ENCODE measurements around the gene CAMTA1.

CAMTA1 gene

DNA sequence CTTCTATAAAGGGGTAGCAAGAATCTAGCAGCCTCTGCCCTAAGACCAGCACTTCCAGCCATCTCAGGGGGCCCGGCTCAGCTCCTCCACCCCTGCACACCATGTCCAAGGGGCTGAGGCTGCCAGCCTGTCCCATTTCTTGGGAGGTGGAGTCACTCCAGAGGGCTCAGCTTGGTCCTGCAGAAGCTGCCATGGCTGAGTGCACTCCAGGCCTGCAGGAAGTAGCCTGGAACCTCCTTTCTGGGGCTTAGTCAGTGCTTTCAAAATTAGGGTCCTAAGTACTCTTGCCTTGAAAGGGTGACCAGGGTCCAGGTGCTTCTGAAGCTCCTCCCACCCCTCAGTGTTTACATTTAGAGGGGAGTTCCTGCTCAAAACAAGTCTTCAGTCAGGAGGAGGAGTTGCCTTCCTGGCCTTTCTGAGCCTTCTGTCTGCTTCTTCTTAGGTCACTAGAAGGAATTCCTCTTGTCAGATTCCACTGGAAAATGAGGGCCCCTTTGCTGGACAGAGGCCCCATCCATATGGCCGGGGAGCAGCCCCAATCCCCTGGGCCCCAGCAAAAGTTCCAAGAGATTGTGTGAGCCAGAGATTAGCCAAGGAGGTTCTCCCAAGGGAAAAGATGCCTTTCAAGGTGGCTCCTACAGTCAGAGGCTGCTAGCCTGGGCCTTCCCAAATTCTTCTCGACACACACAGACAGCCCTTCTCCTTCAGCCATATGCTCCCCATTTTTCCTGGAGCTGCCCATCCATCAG, 857.7 kb downstream of the CAMTA1 start:
- H3K36me3 ChIP-seq (ENCODE audit: control insufficient read depth, insufficient read depth, low read length): no peaks in the 10 kb centered on the region
- H3K27ac ChIP-seq (ENCODE audit: low read depth, low read length): no peak overlapping the region
- H3K4me1 ChIP-seq (ENCODE audit: control insufficient read depth, insufficient read depth, low read length): no peaks in the 10 kb centered on the region
- no peaks in the 10 kb centered on the region for H3K27me3 ChIP-seq (ENCODE audit: control insufficient read depth, insufficient read depth, low read length)
- no peaks in the 10 kb centered on the region for H3K9me3 ChIP-seq (ENCODE audit: control insufficient read depth, insufficient read depth, low read length)
- no peak overlapping the region for H3K9ac ChIP-seq (ENCODE audit: low read depth, low read length)
- no peak overlapping the region for H3K4me3 ChIP-seq (ENCODE audit: low read depth, low read length)

- Histone ChIP-seq H3K4me3 (ENCODE audit: low read depth, low read length) (no peak overlapping the region), H3K27me3 (ENCODE audit: control insufficient read depth, insufficient read depth, low read length) (no peaks in the 10 kb centered on the region), H3K9me3 (ENCODE audit: control insufficient read depth, insufficient read depth, low read length) (no peaks in the 10 kb centered on the region), H3K27ac (ENCODE audit: low read depth, low read length) (no peak overlapping the region), H3K9ac (ENCODE audit: low read depth, low read length) (no peak overlapping the region), H3K4me1 (ENCODE audit: control insufficient read depth, insufficient read depth, low read length) (no peaks in the 10 kb centered on the region), H3K36me3 (ENCODE audit: control insufficient read depth, insufficient read depth, low read length) (no peaks in the 10 kb centered on the region)
These were observed 858.3 kb downstream of the CAMTA1 start for GRCh38 chr1:7643530-7643929.

GRCh38 chr1:7644086-7644485, 858.8 kb downstream of the CAMTA1 start:
- Histone ChIP-seq H3K4me3 (ENCODE audit: low read depth, low read length) (no peak overlapping the region), H3K9me3 (ENCODE audit: control insufficient read depth, insufficient read depth, low read length) (no peaks in the 10 kb centered on the region), H3K4me1 (ENCODE audit: control insufficient read depth, insufficient read depth, low read length) (no peaks in the 10 kb centered on the region), H3K9ac (ENCODE audit: low read depth, low read length) (no peak overlapping the region), H3K27ac (ENCODE audit: low read depth, low read length) (no peak overlapping the region), H3K36me3 (ENCODE audit: control insufficient read depth, insufficient read depth, low read length) (no peaks in the 10 kb centered on the region), H3K27me3 (ENCODE audit: control insufficient read depth, insufficient read depth, low read length) (no peaks in the 10 kb centered on the region)

DNA sequence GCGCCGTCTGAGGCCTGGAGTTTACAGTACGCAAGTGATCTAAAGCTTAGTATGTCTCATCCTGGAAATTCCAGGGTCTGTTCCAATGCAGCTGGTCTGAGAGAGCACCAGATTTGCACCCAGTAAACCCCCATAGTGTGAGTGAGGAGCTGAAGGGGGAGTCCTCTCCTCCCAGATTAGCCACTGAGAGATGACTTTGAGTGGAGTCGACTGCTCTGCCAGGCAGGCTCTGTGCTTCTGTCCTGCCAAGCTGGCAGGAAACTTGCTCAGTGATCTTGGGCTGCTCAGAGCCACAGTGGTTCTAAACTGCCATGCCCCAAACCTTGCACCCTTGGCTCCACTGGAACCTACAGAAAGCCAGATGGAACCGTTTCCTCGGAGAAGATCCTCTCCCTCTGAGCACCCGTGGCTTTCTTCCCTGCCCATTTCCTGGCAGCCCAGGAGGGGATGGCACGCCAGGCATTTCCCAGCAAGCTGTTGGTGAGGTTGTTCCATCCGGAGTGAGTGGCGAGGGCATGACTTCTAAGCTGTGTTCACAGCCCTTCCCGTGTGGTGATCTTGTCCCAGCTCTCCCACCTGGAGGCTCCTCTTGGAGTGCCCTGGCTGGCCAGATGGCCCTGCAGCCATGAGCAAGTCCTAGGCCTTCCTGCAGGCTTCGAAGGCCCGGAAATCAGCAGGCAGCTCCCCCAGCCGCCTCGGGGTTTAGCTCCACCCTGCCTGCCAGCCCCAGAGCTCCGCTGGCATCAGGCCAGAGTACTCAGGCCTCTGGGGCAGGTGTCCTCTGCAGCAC, 859.9 kb downstream of the CAMTA1 start:
- no peak overlapping the region for H3K4me3 ChIP-seq (ENCODE audit: low read depth, low read length)
- H3K36me3 ChIP-seq (ENCODE audit: control insufficient read depth, insufficient read depth, low read length): no peaks in the 10 kb centered on the region
- H3K27ac ChIP-seq (ENCODE audit: low read depth, low read length): no peak overlapping the region
- no peaks in the 10 kb centered on the region for H3K9me3 ChIP-seq (ENCODE audit: control insufficient read depth, insufficient read depth, low read length)
- no peaks in the 10 kb centered on the region for H3K27me3 ChIP-seq (ENCODE audit: control insufficient read depth, insufficient read depth, low read length)
- H3K9ac ChIP-seq (ENCODE audit: low read depth, low read length): no peak overlapping the region
- H3K4me1 ChIP-seq (ENCODE audit: control insufficient read depth, insufficient read depth, low read length): no peaks in the 10 kb centered on the region

- H3K4me1 ChIP-seq (ENCODE audit: control insufficient read depth, insufficient read depth, low read length): no peaks in the 10 kb centered on the region
- no peaks in the 10 kb centered on the region for H3K9me3 ChIP-seq (ENCODE audit: control insufficient read depth, insufficient read depth, low read length)
- H3K36me3 ChIP-seq (ENCODE audit: control insufficient read depth, insufficient read depth, low read length): no peaks in the 10 kb centered on the region
- H3K4me3 ChIP-seq (ENCODE audit: low read depth, low read length): no peak overlapping the region
- no peak overlapping the region for H3K9ac ChIP-seq (ENCODE audit: low read depth, low read length)
- H3K27me3 ChIP-seq (ENCODE audit: control insufficient read depth, insufficient read depth, low read length): no peaks in the 10 kb centered on the region
- no peak overlapping the region for H3K27ac ChIP-seq (ENCODE audit: low read depth, low read length)
These were observed 860.4 kb downstream of the CAMTA1 start for GRCh38 chr1:7645751-7646048.

GRCh38 chr1:7646164-7646563, 860.9 kb downstream of the CAMTA1 start:
- Histone ChIP-seq H3K27ac (ENCODE audit: low read depth, low read length) (no peak overlapping the region), H3K9me3 (ENCODE audit: control insufficient read depth, insufficient read depth, low read length) (no peaks in the 10 kb centered on the region), H3K9ac (ENCODE audit: low read depth, low read length) (no peak overlapping the region), H3K4me3 (ENCODE audit: low read depth, low read length) (no peak overlapping the region), H3K27me3 (ENCODE audit: control insufficient read depth, insufficient read depth, low read length) (no peaks in the 10 kb centered on the region), H3K4me1 (ENCODE audit: control insufficient read depth, insufficient read depth, low read length) (no peaks in the 10 kb centered on the region), H3K36me3 (ENCODE audit: control insufficient read depth, insufficient read depth, low read length) (no peaks in the 10 kb centered on the region)

DNA sequence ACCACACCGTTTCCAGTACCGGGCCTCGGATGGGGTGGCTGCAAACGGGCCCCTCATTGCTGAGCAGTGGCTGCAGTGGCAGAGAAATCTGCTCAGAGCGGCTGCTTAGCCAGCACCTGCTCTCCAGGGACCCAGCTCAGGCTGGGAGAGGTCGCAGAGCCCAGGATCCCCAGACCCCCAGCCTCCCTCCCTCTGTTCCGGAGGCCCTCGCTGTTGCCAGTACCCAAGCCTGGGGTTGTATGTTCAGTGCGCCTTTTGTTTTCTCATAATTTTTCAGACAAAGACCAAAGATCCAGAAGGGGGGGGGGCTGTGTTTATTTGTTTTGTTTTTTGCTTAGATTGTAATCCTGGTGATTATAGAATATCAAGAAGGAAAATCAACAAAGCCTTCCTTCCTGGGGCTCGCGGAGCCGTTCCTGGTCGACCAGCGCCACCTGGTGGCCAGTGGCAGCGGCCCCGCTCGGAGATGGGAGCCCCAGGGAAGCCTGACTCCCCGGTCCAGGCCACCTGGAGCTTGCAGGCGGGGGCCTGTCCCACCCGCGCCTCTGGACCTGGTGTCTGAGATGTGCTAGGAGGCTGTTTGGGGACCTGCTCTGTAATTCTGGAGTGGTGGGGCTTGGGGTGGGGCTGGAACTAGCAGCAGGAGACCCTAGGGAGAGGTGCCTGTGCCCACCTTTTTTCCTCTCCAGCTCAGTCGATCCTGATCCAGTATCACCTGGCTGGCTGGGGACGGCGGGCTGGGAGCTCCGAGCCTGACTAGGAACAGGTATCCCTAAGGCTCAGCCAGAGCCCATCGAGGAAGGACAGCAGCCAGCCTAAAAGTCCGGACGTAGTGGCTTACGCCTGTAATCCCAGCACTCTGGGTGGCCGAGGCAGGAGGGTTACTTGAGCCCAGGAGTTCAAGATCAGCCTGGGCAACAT, 862.0 kb downstream of the CAMTA1 start:
- Histone ChIP-seq H3K9me3 (ENCODE audit: control insufficient read depth, insufficient read depth, low read length) (no peaks in the 10 kb centered on the region), H3K4me3 (ENCODE audit: low read depth, low read length) (no peak overlapping the region), H3K27ac (ENCODE audit: low read depth, low read length) (no peak overlapping the region), H3K27me3 (ENCODE audit: control insufficient read depth, insufficient read depth, low read length) (no peaks in the 10 kb centered on the region), H3K9ac (ENCODE audit: low read depth, low read length) (no peak overlapping the region), H3K36me3 (ENCODE audit: control insufficient read depth, insufficient read depth, low read length) (no peaks in the 10 kb centered on the region), H3K4me1 (ENCODE audit: control insufficient read depth, insufficient read depth, low read length) (no peaks in the 10 kb centered on the region)

- Histone ChIP-seq H3K4me3 (ENCODE audit: low read depth, low read length) (no peak overlapping the region), H3K27me3 (ENCODE audit: control insufficient read depth, insufficient read depth, low read length) (no peaks in the 10 kb centered on the region), H3K36me3 (ENCODE audit: control insufficient read depth, insufficient read depth, low read length) (no peaks in the 10 kb centered on the region), H3K9me3 (ENCODE audit: control insufficient read depth, insufficient read depth, low read length) (no peaks in the 10 kb centered on the region), H3K9ac (ENCODE audit: low read depth, low read length) (no peak overlapping the region), H3K27ac (ENCODE audit: low read depth, low read length) (no peak overlapping the region), H3K4me1 (ENCODE audit: control insufficient read depth, insufficient read depth, low read length) (no peaks in the 10 kb centered on the region)
These were observed 863.6 kb downstream of the CAMTA1 start for GRCh38 chr1:7648761-7649384.

DNA sequence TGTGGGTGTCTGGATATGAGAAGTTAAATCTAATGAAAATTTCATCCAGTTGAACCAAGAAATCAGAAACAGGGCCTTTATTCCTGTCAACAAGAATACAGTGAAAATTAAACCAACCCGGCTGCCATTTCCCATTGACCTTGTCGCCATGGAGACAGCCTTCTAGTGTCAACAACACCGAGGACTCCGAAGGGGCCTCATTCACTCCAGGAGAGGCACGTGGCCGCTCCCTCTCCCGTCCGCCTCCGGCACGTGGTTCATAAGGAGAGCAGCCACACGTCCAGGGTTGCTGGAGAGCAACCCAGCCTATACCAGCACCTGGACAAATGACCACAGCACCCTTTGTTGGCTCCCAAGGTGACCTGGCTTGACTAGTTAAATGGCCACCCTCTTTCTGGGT, 865.5 kb downstream of the CAMTA1 start:
- H3K9me3 ChIP-seq (ENCODE audit: control insufficient read depth, insufficient read depth, low read length): no peaks in the 10 kb centered on the region

DNA sequence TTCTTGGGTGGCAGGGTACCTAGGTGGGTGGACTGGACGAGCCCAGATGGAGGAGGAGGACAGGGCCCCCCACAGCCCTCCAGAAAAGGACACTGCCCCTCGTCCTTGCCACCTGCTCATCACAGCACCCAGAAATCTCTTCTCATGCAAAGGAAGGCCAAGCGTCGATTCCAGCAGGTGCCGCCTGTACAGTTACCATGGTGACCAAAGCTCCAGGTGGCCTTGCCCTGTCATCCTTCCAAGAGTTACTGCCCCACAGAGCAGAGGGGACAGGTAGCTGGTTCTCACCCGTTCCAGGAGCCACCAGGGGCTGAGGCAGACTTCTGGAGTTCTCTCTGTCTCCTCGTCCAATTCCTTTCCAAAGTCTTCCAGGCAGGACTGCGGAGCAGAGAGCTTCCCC, 865.9 kb downstream of the CAMTA1 start:
- no peaks in the 10 kb centered on the region for H3K4me1 ChIP-seq (ENCODE audit: control insufficient read depth, insufficient read depth, low read length)
- H3K27me3 ChIP-seq (ENCODE audit: control insufficient read depth, insufficient read depth, low read length): no peaks in the 10 kb centered on the region
- no peaks in the 10 kb centered on the region for H3K9me3 ChIP-seq (ENCODE audit: control insufficient read depth, insufficient read depth, low read length)
- H3K4me3 ChIP-seq (ENCODE audit: low read depth, low read length): no peak overlapping the region
- H3K9ac ChIP-seq (ENCODE audit: low read depth, low read length): no peak overlapping the region
- no peaks in the 10 kb centered on the region for H3K36me3 ChIP-seq (ENCODE audit: control insufficient read depth, insufficient read depth, low read length)
- no peak overlapping the region for H3K27ac ChIP-seq (ENCODE audit: low read depth, low read length)

More for the DNA sequence above, 865.5 kb downstream of the CAMTA1 start:
- Histone ChIP-seq H3K27me3 (ENCODE audit: control insufficient read depth, insufficient read depth, low read length) (no peaks in the 10 kb centered on the region), H3K4me3 (ENCODE audit: low read depth, low read length) (no peak overlapping the region), H3K36me3 (ENCODE audit: control insufficient read depth, insufficient read depth, low read length) (no peaks in the 10 kb centered on the region), H3K4me1 (ENCODE audit: control insufficient read depth, insufficient read depth, low read length) (no peaks in the 10 kb centered on the region), H3K27ac (ENCODE audit: low read depth, low read length) (no peak overlapping the region), H3K9ac (ENCODE audit: low read depth, low read length) (no peak overlapping the region)

Measured in HUES48 (cell line).